Stimulated activated naive CD8-positive, alpha-beta T cell treated with anti-CD3 and anti-CD28 coated beads, Interleukin-15, amount 100 ng/mL, for 72 hours (primary cell): ENCODE measurements around the gene PNMA1.
"Not testable (repeated sequence)": the region's sequence is repeated elsewhere in the genome, so short reads cannot be mapped to it uniquely, and the experiment has no call there.

Experiments used
- ATAC-seq: fragments of 150-1000 bp; cut with Tn5 transposase; 2 replicates; pipeline ENCODE4 v1.10.0; 2021; ENCODE audit warnings: mild to moderate bottlenecking, moderate library complexity
- DNase-seq, 2 donors: peaks; one replicate each; pipeline ENCODE4 v3.0.0; 2021 to 2022
- H3K27ac Mint-ChIP-seq, 2 donors: one replicate each; pipeline ENCODE4 v1.8.0; 2022; ENCODE audit warnings: mild to moderate bottlenecking in 2 of 2, mixed read lengths in 2 of 2, moderate library complexity in 2 of 2
- H3K27me3 Mint-ChIP-seq: one replicate; pipeline ENCODE4 v1.8.0; 2022; ENCODE audit warnings: mixed read lengths
- H3K4me1 Mint-ChIP-seq: one replicate; pipeline ENCODE4 v1.8.0; 2022; ENCODE audit warnings: mild to moderate bottlenecking, mixed read lengths
- H3K4me3 Mint-ChIP-seq, 2 donors: one replicate each; pipeline ENCODE4 v1.8.0; 2022; ENCODE audit warnings: mild to moderate bottlenecking in 2 of 2, mixed read lengths in 2 of 2, moderate library complexity in 1 of 2
- H3K9me3 Mint-ChIP-seq, 2 donors: one replicate each; pipeline ENCODE4 v1.8.0; 2022; ENCODE audit warnings: mixed read lengths in 2 of 2

PNMA1 gene

DNA sequence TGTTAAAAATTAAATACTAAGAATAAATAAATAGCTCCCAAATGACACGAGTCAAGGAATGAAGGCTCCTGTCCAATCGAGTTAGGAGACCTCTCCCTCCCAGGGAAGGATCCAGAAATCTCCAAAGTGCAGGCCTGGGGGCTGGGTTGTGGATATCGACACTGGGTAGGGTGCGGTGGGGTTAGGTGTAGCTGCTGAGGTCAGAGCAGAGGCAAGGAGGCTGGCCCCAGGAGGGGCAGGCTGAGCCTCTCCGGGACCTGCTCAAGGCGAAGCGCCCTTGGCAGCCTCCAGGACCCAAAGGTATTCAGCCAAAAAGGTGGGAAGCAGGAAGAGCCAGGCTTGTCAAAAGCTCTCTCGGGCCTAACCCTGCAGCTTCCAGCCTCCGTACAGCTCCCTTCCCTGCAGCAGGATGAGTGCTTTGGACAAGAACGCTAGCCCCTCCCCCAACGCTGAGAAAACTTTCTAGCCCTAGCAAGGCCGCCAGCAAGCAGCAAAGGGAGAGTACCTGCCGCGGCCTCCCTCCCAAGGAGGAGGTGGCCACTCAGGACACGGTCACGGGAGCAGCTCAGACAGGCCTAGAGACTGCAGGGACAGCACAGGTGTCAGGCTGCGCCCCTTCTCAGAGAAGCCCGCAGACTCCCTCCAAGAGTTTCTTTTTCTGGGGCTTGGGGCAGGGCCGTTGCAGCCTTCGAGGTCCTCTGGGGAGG is 3.7 kb upstream of the PNMA1 start:
- H3K9me3 Mint-ChIP-seq = no peaks in the 10 kb centered on the region
- peaks cover 12% of the 10 kb centered on the region for H3K4me1 Mint-ChIP-seq
- H3K4me3 Mint-ChIP-seq = no peak overlapping the region
- ATAC-seq (no peak), DNase-seq (no peak)
- no peaks in the 10 kb centered on the region for H3K27me3 Mint-ChIP-seq
- peak overlapping the region in 1 of 2 donors; percentile 27 for H3K27ac Mint-ChIP-seq

DNA sequence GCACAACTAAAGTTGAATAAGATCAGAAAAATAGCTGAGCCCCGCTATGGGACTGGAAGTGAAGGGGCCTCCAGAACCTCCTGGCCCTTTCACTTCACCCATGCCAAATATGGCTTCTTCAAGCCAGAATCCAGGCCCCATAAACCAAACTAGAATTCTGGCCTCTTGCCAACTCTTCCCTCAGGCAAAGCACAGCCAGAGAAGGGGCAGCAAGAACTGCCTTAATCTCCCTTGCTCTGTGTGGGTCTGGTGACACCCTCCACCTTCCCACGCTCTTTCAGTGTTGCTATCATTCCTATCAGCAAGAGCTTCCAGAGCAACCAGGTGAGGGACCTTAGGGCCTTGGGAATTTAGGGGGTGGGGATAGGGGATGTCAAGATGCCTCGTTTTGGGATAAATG is 3.1 kb upstream of the PNMA1 start:
- ATAC-seq = no peak
- H3K27ac Mint-ChIP-seq = no peak overlapping the region
- H3K4me1 Mint-ChIP-seq = peaks cover 15% of the 10 kb centered on the region
- H3K27me3 Mint-ChIP-seq = no peaks in the 10 kb centered on the region
- no peak overlapping the region for H3K4me3 Mint-ChIP-seq
- H3K9me3 Mint-ChIP-seq = no peaks in the 10 kb centered on the region
- no peak for DNase-seq

DNA sequence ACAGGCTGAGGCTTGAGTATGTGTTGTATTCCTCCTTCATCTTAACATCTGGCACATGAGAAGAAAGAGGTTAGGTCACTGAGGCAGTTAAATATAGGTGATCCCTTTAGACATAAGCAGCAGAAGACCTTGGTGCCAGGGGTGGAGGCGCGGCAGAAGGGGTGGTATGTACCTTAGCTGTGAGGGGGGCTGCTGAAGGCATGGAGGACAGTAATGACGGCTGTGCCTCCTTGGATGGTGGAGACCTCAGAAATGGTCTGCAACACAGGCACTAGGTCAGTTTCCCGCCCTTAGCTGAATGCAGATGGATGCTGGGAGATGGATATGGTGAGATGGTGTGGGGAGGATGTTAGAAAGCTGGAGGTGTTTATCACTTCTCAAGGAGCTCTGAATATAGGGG is 1.5 kb upstream of the PNMA1 start:
- DNase-seq = no peak
- no peaks in the 10 kb centered on the region for H3K9me3 Mint-ChIP-seq
- H3K4me1 Mint-ChIP-seq = peaks cover 17% of the 10 kb centered on the region
- peak overlapping the region in 1 of 2 donors; percentile 82 for H3K27ac Mint-ChIP-seq
- ATAC-seq = no peak
- H3K4me3 Mint-ChIP-seq = no peak overlapping the region
- no peaks in the 10 kb centered on the region for H3K27me3 Mint-ChIP-seq

- no peak for DNase-seq
- peaks cover 24% of the 10 kb centered on the region for H3K4me1 Mint-ChIP-seq
- H3K27me3 Mint-ChIP-seq = no peaks in the 10 kb centered on the region
- no peak for ATAC-seq
- no peaks in the 10 kb centered on the region for H3K9me3 Mint-ChIP-seq
- peak overlapping the region; percentile 21 to 86 for H3K27ac Mint-ChIP-seq
- peak overlapping the region; percentile 59 to 60 for H3K4me3 Mint-ChIP-seq
Observed at GRCh38 chr14:73714656-73715081, 485 bp upstream of the PNMA1 start.

DNA sequence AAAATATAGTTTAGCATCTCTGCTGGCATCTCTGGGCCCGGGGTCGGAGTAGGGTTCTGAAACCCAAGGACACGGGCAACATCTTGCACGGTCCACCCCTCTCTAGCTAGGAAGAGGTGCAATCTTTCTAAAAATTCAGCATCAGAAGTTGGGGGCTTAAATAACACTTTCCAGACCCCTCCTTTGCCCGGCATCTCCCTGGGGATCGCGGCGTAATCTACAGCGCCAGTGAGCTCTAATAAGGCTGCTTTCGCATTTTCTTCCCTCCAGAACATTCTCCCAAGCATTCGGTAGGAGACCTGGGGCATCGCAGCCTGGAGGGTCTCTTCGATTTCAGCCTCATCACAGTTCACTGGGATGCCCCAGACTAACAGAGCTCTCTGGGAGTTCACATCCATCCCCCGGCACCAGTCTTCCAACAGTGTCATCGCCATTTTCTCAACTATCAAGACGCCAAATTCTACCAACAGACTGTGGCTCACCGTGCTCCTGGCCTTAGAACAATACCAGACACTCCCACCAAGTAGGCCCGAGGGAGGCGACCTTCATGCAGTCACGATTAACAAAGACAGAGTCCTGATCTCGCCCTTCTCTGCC is 880 bp downstream of the PNMA1 start:
- ATAC-seq (peak; percentile 1), DNase-seq (peak in 1 of 2 donors; percentile 15)
- Mint-ChIP-seq H3K4me1 (peaks cover 22% of the 10 kb centered on the region), H3K27ac (peak overlapping the region; percentile 96 to 98), H3K9me3 (no peaks in the 10 kb centered on the region), H3K27me3 (no peaks in the 10 kb centered on the region), H3K4me3 (peak overlapping the region; percentile 96 to 100)

GRCh38 chr14:73712540-73713180 is 1.5 kb downstream of the PNMA1 start:
- peak; percentile 70 for ATAC-seq

DNA sequence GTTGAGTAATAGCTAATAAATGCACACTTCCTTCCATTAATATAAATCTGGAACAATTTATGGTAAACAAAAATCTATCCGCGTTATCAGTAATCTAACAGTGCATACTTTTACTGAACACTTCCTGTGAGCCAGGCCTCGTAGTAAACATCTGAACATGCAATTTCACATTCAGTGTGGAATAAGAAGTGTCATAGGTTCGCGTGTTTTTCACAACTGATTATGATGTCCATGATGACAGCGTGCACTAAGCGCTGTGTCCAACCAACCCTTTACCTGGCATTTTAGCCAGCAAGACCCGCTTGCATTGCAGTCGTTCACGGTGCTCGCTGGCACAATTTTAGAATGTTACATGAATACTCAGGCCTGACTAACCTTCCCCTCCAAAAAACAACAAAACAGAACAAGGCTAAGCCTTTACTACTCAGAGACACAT is 2.1 kb downstream of the PNMA1 start:
- ATAC-seq (peak; percentile 9), DNase-seq (no peak)
- H3K4me3 Mint-ChIP-seq = peak overlapping the region; percentile 96 to 100
- H3K4me1 Mint-ChIP-seq = peaks cover 19% of the 10 kb centered on the region
- no peaks in the 10 kb centered on the region for H3K9me3 Mint-ChIP-seq
- H3K27ac Mint-ChIP-seq = peak overlapping the region; percentile 96 to 98
- H3K27me3 Mint-ChIP-seq = no peaks in the 10 kb centered on the region

More at GRCh38 chr14:73712540-73713180, 1.5 kb downstream of the PNMA1 start:
- H3K4me3 Mint-ChIP-seq = peak overlapping the region; percentile 96 to 100
- H3K9me3 Mint-ChIP-seq = no peaks in the 10 kb centered on the region
- H3K27ac Mint-ChIP-seq = peak overlapping the region; percentile 96 to 98
- no peaks in the 10 kb centered on the region for H3K27me3 Mint-ChIP-seq
- peak; percentile 53 to 75 for DNase-seq
- H3K4me1 Mint-ChIP-seq = peaks cover 19% of the 10 kb centered on the region

GRCh38 chr14:73710737-73711136 is 3.4 kb downstream of the PNMA1 start:
- H3K4me3 Mint-ChIP-seq = no peak overlapping the region
- no peak overlapping the region for H3K27ac Mint-ChIP-seq
- ATAC-seq (no peak), DNase-seq (no peak)
- H3K27me3 Mint-ChIP-seq = no peaks in the 10 kb centered on the region
- no peaks in the 10 kb centered on the region for H3K9me3 Mint-ChIP-seq
- peaks cover 19% of the 10 kb centered on the region for H3K4me1 Mint-ChIP-seq

DNA sequence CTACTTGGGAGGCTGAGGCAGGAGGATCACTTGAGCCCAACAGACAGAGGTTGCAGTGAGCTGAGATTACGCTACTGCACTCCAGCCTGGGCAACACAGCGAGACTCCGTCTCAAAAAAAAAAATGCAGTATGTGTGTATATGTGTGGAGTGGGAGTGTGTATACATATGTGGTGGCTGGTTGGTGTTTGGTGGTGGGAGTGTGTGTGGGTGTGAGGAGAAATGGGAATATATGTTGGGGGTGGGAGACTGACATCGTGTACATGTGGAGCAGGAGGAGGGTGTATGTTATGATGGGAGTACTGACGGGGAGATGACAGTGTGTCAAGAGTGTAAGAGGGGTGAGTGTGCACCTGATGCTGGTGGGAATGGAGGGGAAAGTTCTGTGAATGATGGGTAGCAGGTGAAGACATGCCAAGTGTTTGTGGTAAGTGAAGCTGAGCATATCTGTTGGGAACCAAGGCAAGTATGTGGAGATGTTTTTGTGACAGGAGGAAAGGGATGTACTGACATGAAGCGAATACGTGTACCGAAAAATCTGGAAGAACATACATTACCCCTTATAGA is 4.2 kb downstream of the PNMA1 start:
- DNase-seq (no peak), ATAC-seq (no peak)
- no peak overlapping the region for H3K4me3 Mint-ChIP-seq
- H3K27ac Mint-ChIP-seq = no peak overlapping the region
- peaks cover 19% of the 10 kb centered on the region for H3K4me1 Mint-ChIP-seq
- H3K27me3 Mint-ChIP-seq = no peaks in the 10 kb centered on the region
- H3K9me3 Mint-ChIP-seq = no peaks in the 10 kb centered on the region

DNA sequence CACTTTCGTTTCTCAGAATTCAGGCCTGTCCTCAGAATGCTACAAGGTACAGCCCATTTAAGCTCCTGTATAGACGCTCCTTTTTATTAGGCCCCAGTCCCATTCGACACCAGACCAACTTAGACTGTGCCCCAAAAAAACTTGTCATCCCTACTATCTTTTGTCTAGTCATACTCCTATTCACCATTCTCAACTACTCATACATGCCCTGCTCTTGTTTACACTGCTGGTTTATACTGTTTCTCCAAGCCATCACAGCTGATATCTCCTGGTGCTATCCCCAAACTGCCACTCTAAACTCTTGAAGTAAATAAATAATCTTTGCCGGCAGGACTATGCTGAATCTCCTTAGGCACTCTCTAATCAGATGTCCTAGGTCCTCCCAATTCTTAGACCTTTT is 6.1 kb downstream of the PNMA1 start:
- H3K9me3 Mint-ChIP-seq, DNase-seq, H3K27ac Mint-ChIP-seq, H3K27me3 Mint-ChIP-seq, H3K4me3 Mint-ChIP-seq, ATAC-seq: not testable (repeated sequence)
- peaks cover 12% of the 10 kb centered on the region for H3K4me1 Mint-ChIP-seq

DNA sequence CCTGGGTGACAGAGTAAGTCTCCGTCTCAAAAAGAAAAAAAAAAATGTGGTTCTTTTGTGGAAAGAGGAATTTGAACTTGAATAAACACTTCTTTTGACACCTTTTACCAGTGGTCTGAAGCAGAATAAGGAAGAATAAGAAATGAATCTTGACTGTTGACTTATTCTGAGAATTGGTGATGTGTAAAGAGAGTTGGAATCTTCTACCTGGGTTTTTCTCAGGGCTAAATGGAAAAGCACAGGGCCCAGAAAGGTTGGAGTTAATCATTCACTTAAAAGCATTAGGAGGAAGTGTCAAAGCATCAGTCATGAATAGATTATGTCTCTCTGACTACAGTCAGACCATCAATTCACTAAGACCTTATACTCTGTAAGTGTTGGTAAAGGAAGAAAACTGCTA is 13.9 kb downstream of the PNMA1 start:
- peak overlapping the region in 1 of 2 donors; percentile 59 for H3K27ac Mint-ChIP-seq
- H3K9me3 Mint-ChIP-seq = no peaks in the 10 kb centered on the region
- peaks cover 50% of the 10 kb centered on the region for H3K4me1 Mint-ChIP-seq
- H3K4me3 Mint-ChIP-seq = no peak overlapping the region
- H3K27me3 Mint-ChIP-seq = no peaks in the 10 kb centered on the region
- ATAC-seq (peak; percentile 29), DNase-seq (no peak)

DNA sequence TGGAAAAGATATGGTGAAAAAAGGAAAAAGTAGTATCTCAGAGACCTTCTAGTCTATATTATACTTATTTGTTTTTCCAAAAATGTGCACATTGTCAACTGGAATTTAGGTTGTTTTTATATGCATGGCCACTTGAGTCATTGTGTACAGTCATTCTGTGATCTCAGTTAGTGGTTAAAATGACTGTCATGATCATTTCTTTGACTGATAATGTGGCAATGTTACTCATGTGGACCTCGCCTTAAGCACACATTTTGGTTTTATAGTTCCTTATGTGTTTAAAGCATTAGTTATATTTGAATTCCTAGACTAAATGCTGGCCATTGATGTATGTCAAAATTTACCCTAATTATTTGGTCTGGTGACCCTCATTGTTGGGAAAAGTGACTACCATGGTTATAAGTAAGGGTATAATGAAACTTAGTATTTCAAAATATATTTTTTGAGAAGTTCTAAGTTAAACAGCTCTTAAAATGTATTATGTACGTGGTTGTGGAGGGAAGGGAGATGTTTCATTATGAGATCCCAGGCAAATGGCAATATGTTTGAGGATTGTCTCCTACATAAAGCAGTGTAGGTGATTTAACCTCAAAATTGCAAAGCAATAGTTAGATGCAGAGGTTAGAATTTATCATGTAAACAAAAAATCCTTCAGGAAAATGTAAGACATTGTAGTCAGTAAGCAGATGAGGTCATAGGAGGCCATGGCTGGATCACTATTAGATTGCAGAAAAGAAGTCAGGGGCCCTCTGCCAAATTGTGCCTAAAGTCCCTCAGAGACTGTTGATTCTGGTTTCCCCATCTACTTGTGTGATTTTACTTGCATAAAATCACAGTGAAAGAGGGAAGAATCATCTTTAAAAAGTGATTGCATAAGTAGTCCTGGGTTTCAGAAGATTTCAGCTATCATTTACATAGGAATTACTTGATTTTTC is 17.5 kb downstream of the PNMA1 start:
- peak; percentile 22 to 26 for DNase-seq
- peaks cover 50% of the 10 kb centered on the region for H3K4me1 Mint-ChIP-seq
- H3K27me3 Mint-ChIP-seq = no peaks in the 10 kb centered on the region
- H3K4me3 Mint-ChIP-seq = peak overlapping the region; percentile 54 to 86
- ATAC-seq = peak; percentile 95
- no peaks in the 10 kb centered on the region for H3K9me3 Mint-ChIP-seq
- H3K27ac Mint-ChIP-seq = peak overlapping the region; percentile 95 to 98

DNA sequence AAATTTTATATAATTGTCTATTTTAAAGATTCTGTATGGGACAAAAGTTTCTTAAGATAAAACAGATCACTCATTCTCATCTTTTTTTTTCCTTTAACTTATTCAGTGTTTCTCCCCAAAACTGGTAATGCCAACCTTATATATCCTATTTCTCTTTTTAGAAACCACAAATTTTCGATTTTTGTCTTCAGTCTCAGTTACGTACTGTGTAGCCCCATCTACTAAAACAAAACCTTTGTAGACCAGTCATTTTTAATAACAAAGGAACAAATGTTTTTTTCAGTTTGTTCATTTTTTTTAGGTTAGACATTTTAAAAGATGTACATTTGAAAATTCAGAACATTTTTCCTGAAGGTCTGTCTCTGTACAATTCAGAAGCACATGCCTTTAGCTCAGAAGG is 18.2 kb downstream of the PNMA1 start:
- DNase-seq (no peak), ATAC-seq (peak; percentile 67)
- H3K27me3 Mint-ChIP-seq = no peaks in the 10 kb centered on the region
- H3K27ac Mint-ChIP-seq = peak overlapping the region; percentile 95 to 98
- peaks cover 47% of the 10 kb centered on the region for H3K4me1 Mint-ChIP-seq
- no peaks in the 10 kb centered on the region for H3K9me3 Mint-ChIP-seq
- H3K4me3 Mint-ChIP-seq = peak overlapping the region; percentile 38 to 86

DNA sequence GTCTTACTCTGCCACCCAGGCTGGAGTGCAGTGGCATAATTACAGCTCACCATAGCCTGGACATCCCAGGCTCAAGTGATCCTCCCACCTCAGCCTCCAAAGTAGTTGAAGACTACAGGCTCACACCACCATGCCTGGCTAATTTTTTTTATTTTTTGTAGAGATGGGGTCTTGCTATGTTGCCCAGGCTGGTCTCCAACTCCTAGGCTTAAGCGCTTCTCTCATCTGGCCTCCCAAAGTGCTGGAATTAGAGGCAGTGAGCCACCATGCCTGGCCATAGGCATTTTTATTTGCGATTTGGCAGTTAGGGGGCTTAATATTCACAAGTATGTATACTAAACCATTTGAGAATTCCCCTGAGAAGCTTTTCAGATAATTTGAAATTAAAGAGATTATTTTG is 19.1 kb downstream of the PNMA1 start:
- H3K27ac Mint-ChIP-seq = no peak overlapping the region
- H3K4me3 Mint-ChIP-seq = no peak overlapping the region

DNA sequence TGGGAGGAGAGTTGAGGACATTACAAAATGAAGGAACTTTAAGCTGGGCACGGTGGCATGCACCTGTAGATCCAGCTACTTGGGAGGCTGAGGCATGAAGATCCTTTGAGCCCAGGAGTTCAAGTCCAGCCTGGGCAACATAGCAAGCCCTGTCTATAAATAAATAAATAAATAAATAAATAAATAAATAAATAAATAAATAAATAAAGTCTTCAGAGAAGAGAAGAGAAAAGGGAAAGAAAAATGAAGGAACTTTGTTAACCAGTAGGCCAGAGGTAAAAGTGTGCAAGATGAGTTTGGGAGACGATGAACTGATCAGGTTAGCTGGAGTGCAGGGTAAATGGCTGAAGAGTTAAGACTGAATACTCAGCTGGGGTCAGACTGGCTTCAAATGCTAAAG is 20.1 kb downstream of the PNMA1 start:
- H3K4me1 Mint-ChIP-seq = peaks cover 30% of the 10 kb centered on the region
- no peaks in the 10 kb centered on the region for H3K27me3 Mint-ChIP-seq
- no peak overlapping the region for H3K4me3 Mint-ChIP-seq

More for the DNA sequence above, 19.1 kb downstream of the PNMA1 start:
- DNase-seq (no peak), ATAC-seq (no peak)
- Mint-ChIP-seq H3K4me1 (peaks cover 38% of the 10 kb centered on the region), H3K27me3 (no peaks in the 10 kb centered on the region), H3K9me3 (no peaks in the 10 kb centered on the region)

More for the DNA sequence above, 20.1 kb downstream of the PNMA1 start:
- H3K9me3 Mint-ChIP-seq = no peaks in the 10 kb centered on the region
- ATAC-seq (no peak), DNase-seq (no peak)
- H3K27ac Mint-ChIP-seq = no peak overlapping the region
